NCI-H524 (cell line): ENCODE data around the gene MSH4.
"Not testable (repeated sequence)": the region's sequence is repeated elsewhere in the genome, so short reads cannot be mapped to it uniquely, and the experiment has no call there.

Experiments used
- DNase-seq, 2 experiments: peaks; one replicate each; lab custom pipeline; 2025; lab: John Stamatoyannopoulos, UW

Gene MSH4

GRCh38 chr1:75796376-75797272, at the start of gene MSH4:
Gene MSH4, plus strand, starts transcription at chr1:75796882. Its CDS starts 104 bp downstream, at chr1:75796986.
- peak; percentile 38 to 70 for DNase-seq

DNA sequence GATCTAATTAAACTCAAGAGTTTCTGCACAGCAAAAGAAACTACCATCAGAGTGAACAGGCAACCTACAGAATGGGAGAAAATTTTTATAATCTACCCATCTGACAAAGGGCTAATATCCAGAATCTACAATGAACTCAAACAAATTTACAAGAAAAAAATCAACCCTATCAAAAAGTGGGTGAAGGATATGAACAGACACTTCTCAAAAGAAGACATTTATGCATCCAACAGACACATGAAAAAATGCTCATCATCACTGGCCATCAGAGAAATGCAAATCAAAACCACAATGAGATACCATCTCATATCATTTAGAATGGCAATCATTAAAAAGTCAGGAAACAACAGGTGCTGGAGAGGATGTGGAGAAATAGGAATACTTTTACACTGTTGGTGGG, 39.5 kb upstream of the MSH4 start:
- DNase-seq, result not testable (repeated sequence)

GRCh38 chr1:75758543-75758942, 38.1 kb upstream of the MSH4 start:
- DNase-seq, result not testable (repeated sequence)

GRCh38 chr1:75764057-75764655, 32.5 kb upstream of the MSH4 start:
- DNase-seq, result no peak

GRCh38 chr1:75765697-75766355, 30.9 kb upstream of the MSH4 start:
- no peak for DNase-seq

GRCh38 chr1:75768016-75768415, 28.7 kb upstream of the MSH4 start:
- no peak for DNase-seq

- DNase-seq, result no peak
These were observed 25.9 kb upstream of the MSH4 start for GRCh38 chr1:75770761-75771160.

GRCh38 chr1:75771978-75772377, 24.7 kb upstream of the MSH4 start:
- no peak for DNase-seq

GRCh38 chr1:75777812-75778211, 18.9 kb upstream of the MSH4 start:
- DNase-seq, result not testable (repeated sequence)

DNA sequence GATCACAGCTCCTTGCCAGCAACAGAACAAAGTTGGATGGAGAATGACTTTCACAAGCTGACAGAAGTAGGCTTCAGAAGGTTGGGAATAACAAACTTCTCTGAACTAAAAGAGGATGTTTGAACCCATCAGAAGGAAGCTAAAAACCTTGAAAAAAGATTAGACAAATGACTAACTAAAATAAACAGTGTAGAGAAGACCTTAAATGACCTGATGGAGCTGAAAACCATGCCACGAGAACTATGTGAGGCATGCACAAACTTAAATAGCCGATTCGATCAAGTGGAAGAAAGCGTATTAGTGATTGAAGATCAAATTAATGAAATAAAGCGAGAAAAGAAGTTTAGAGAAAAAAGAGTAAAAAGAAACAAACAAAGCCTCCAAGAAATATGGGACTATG, 18.0 kb upstream of the MSH4 start:
- not testable (repeated sequence) for DNase-seq

GRCh38 chr1:75780183-75780582, 16.5 kb upstream of the MSH4 start:
- not testable (repeated sequence) for DNase-seq

GRCh38 chr1:75783920-75784319, 12.8 kb upstream of the MSH4 start:
- DNase-seq, result not testable (repeated sequence)

DNA sequence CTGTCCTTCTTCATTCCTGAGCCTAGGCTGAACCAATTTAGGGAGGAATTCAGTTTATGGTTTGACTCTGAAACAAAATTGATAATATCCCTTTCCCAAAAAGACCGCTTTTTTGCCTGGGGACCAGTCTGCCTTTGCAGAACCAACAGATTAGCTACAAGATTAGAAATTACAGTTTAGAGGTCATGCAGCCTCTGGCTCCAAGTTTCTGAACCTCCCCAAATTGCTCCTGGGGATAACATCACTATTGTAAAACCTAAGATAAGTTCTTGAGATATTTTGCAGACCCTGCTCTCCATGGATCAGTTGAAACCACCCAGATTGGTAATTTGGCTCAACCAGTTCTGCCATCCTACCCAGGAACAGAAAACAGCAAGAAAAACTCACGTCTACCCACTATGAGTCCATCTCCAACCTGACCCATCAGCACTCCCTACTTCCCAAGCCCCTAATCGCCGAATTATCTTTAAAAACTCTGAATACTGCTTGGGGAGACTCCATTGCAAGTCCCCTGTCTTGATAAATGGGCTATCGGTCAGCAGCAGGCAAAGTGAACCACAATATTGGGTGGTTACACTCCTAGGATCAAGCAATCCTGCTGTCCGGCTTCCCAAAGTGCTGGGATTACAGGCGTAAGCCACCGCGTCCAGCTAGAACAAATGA, 11.2 kb upstream of the MSH4 start:
- DNase-seq, result no peak

GRCh38 chr1:75785983-75786853, 10.5 kb upstream of the MSH4 start, which contains the start of gene RABGGTB:
Gene RABGGTB, plus strand, starts transcription at chr1:75786256. Its CDS starts 16 bp downstream, at chr1:75786272.
- DNase-seq, result peak; percentile 86 to 94

DNA sequence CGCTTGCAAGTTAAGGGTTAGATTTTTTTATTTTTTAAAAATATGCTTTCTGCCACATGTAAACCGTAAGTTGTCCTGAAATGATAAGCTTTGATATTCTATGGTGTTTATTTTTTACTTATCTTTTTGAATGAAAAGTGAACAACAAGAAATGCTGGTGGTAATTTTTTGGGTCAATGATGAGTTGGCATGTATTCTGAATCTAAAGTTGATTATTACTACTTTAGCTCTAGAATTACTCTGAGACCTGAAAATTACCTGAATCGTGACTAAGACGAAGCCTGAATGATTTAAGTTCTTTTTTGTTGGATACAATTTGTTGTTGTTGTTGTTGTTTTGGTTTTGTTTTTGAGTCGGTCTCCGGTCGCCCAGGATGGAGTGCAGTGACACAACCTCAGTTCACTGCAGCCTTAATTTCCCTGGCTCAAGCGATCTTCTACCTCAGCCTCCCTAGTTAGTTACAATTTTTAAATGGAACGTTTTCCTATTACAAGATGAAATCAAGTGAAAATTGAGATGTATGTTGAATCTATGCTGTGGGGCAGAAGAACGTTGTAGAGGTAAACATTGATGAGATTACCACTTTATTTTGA, 9.7 kb upstream of the MSH4 start:
- no peak for DNase-seq

DNA sequence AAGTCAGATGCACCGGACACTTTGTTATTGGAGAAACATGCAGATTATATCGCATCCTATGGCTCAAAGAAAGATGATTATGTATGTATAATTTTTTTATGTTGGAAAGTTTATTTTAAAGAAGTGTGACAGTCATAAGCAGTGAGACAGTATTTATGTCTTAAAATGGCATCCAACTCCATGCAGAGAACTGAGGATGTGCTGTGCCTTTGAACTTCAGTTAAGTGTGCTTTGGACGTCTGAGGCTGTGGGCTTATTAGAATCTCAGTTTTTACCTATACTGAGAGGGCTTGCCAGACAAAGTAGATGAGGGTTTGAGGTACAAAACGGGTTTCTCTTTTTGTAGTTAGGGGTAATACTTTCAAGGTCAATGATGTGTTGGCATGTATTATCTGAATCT, 9.2 kb upstream of the MSH4 start:
- DNase-seq, result no peak

DNA sequence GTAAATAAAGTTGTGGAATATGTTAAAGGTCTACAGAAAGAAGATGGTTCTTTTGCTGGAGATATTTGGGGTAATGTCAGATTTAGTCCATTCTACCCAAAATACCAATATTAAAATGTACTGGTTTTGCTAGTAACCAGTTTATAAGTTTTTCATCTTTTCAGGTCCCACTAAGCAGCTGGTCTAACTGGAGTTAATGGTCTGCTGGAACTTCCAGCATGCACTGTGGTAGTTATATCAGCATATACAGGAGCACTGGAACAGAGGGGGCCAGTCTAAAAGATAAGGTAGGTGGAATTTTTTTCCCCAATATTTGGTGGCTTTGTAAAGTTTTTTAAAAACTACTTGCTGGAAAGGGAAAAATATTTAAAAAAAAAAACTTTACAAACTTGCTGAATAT, 6.7 kb upstream of the MSH4 start:
- DNase-seq, result no peak

DNA sequence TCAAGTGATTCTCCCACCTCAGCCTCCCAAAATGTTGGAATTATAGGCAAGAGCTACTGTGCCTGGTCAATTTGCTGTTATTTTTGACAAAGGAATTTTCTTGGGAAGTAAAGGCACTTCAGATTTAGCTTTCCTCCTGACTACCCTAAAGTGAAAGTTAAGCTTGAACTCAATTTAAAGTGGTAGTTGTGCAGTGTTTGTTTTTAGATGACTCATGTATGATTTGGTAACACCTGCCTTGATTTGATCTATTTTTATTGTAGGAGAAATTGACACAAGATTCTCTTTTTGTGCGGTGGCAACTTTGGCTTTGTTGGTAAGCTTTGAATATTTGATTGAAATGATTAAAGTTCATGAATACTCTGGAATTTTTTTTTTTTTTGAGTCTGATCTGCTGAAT, 5.7 kb upstream of the MSH4 start:
- DNase-seq, result no peak

DNA sequence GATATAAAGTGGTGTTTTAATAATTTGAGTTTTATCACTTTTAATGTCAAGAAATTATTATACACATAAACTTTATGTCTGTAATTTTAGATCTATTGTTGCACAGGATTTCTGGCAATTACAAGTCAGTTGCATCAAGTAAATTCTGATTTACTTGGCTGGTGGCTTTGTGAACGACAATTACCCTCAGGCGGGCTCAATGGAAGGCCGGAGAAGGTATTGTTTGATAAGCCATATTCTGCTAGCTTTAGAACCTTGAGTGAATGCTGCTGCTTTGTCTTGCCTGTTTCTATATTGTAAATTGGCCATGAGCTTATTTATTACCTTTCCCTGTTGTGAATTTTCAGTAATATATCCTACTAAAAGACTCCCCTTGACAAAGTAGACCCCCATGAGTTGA, 4.6 kb upstream of the MSH4 start:
- DNase-seq, result no peak

DNA sequence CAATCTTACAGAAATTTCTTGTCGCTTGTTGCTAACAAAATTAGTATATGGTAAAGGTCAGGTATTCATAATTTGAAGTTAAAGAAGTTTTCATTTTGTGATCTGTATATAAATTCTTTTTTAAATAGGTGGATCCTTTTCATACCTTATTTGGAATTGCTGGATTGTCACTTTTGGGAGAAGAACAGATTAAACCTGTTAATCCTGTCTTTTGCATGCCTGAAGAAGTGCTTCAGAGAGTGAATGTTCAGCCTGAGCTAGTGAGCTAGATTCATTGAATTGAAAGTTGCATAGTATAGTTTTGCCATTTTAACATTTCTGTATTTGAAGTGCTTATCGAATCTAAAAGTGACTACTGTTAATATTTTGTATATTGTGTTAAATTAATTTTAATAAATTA, 2.3 kb upstream of the MSH4 start:
- no peak for DNase-seq

- DNase-seq, result no peak
These were observed 934 bp upstream of the MSH4 start for GRCh38 chr1:75795703-75796193.
